ENCODE data around the gene OTOP3.
A peak's percentile ranks its signal among the peaks of the same experiment; 100 is the strongest.
"Not testable (repeated sequence)": the region's sequence is repeated elsewhere in the genome, so short reads cannot be mapped to it uniquely, and the experiment has no call there.

Gene OTOP3

DNA sequence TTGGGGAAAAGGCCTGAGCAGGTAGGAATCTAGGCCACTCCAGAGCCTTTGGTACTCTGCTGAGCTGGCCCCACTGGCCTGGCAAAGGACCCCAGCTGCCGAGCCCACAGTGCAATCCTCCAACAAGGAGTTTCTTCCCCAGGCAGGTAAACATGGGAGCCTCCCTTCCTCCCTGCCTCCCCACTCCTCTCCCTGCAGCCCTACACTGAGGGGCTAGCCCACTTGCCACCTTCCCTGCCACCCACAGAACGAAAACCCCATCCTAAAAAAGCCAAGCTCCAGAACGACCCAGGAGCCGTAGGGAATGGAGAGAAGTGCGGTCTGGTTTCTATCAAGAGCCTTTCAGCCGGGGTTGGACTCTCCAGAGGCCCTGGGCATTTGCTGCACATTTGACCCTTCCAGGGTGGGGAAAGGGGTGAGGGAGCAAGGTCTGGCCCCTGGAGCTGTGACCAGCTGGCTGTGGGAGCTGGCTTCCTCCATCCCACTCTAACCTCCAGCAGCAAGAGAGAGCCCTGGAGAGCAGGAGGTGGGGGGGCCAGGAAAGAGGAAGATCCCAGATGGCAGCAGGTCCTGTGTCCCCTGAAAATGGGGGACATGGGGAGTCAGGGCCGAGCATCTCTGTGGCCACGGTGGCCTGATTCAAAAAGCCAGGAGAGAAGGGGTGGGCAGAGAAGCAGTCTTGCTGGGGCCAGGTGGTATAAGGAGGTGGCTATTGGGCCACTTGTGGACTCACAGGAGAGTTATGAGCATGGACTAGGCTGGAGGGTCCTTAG, 35.6 kb downstream of the OTOP3 start:
- no peak overlapping the region for H3K27ac Mint-ChIP-seq
- DNase-seq: no peak
- no peaks in the 10 kb centered on the region for H3K9me3 Mint-ChIP-seq
- peaks cover 66% of the 10 kb centered on the region for H3K27me3 Mint-ChIP-seq
- H3K4me1 Mint-ChIP-seq: peaks cover 6% of the 10 kb centered on the region
- H3K4me3 Mint-ChIP-seq: peak overlapping the region; percentile 23
- CTCF ChIA-PET: interaction anchor here (0.6 to 8.0 kb wide), 5 partner anchors 10 to 231 kb away, joined by 3 to 63 read pairs (median 3); no protein-coding TSS in a partner anchor
- H3K36me3 Mint-ChIP-seq: no peaks in the 10 kb centered on the region

DNA sequence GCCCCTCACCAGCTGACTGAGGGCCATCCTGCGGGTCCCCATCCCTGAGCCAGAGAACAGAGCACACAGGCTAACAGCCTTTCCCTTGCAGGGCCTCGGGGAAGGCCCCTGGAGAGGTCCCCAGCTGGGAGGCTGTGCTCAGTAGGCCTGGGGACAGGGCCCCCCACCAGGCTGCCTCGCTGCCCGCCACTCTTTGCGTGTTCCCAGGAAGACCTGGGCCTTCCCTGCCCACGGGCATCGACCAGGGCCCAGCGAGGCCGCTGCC, 36.1 kb downstream of the OTOP3 start:
- Mint-ChIP-seq H3K36me3 (no peaks in the 10 kb centered on the region), H3K9me3 (no peaks in the 10 kb centered on the region), H3K4me3 (peak overlapping the region; percentile 46), H3K27me3 (peaks cover 67% of the 10 kb centered on the region), H3K27ac (no peak overlapping the region), H3K4me1 (peaks cover 6% of the 10 kb centered on the region)
- no peak for DNase-seq
- CTCF ChIA-PET: interaction anchor here (0.6 to 8.0 kb wide), 5 partner anchors 11 to 230 kb away, joined by 3 to 63 read pairs (median 3); no protein-coding TSS in a partner anchor

DNA sequence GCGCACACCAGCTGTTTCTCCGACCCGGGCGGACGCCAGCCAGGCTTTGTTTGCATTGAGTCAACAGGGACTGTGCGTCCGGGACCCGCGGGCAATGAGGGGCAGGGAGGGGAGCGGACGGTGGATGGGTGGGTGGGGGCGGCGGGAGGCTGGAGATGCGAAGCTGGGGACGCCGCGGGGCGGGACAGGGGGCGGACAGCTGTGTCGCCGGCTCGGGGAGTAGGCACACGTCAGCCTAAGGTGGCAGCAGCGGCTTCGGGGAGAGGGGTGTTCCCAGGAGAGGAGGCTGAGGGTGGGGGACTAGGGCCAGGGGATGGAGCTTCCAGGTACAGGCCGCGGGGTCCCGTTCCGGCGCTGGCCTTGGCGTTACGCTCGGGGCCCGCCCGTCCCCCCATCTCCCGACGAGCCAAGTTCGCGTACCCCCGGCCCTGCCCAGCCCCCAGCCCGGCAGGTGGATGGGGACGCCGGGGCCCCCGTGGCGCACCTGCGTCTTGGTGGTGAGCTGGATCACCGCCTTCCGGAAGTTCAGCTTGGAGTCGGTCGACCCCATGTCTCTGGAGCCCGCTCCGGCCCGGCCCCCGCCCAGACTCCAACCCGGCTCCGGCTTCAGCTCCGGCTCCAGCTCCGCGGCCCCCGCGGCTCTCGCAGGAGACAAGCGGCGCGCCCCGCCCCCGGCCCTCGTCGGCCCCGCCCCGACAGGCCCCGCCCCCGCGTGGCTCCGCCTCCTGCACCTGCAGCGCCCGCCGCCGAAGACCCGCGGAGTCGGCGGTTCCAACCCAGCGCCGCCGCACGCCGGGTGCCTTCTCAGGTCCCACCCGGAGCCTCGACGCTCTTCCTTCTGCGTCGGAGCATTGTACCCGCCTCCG, 36.6 kb downstream of the OTOP3 start, which contains the start of gene HID1:
TSS of gene HID1 (minus strand) at position 653 of the 866 bp plus-strand sequence. CDS start at position 550, 103 bp downstream.
- peaks cover 72% of the 10 kb centered on the region for H3K27me3 Mint-ChIP-seq
- DNase-seq: peak; percentile 84
- peak within 1 kb of the TSS; percentile 74 for H3K4me3 Mint-ChIP-seq
- peaks cover 6% of the 10 kb centered on the region for H3K4me1 Mint-ChIP-seq
- H3K27ac Mint-ChIP-seq: no peak within 1 kb of the TSS
- CTCF ChIA-PET: interaction anchor here (1.0 to 8.0 kb wide), 4 partner anchors 11 to 440 kb away, joined by 3 to 63 read pairs (median 4); no protein-coding TSS in a partner anchor
- no peaks in the 10 kb centered on the region for H3K36me3 Mint-ChIP-seq
- H3K9me3 Mint-ChIP-seq: no peaks in the 10 kb centered on the region

DNA sequence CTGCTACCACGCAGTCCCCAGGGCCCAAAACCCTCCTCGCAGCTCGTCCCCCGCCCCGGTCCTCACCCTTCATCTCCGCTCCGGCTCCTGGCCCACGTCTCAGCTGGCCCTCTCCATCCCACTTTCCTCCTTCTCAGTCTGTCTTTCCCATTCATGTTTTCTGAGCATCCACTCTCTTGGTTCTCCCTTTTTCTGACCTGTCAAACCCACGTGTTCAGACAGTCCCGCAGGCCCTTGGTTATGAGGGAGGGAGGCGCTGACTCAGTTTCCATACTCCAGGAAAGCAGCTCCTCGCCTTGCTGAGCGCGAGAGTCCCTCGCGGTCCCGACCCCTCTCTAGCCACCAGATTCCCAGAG, 37.3 kb downstream of the OTOP3 start:
- DNase-seq: no peak
- Mint-ChIP-seq H3K4me3 (peak overlapping the region; percentile 74), H3K4me1 (peaks cover 6% of the 10 kb centered on the region), H3K27me3 (peaks cover 79% of the 10 kb centered on the region), H3K9me3 (no peaks in the 10 kb centered on the region), H3K27ac (no peak overlapping the region), H3K36me3 (no peaks in the 10 kb centered on the region)
- CTCF ChIA-PET: interaction anchor here (1.0 to 8.0 kb wide), 4 partner anchors 12 to 439 kb away, joined by 3 to 63 read pairs (median 4); no protein-coding TSS in a partner anchor

GRCh38 chr17:74975943-74976342, 40.2 kb downstream of the OTOP3 start:
- no peak overlapping the region for H3K27ac Mint-ChIP-seq
- peaks cover 16% of the 10 kb centered on the region for H3K4me1 Mint-ChIP-seq
- H3K36me3 Mint-ChIP-seq: no peaks in the 10 kb centered on the region
- DNase-seq: no peak
- peaks cover 83% of the 10 kb centered on the region for H3K27me3 Mint-ChIP-seq
- no peak overlapping the region for H3K4me3 Mint-ChIP-seq
- CTCF ChIA-PET: interaction anchor here (8.0 kb wide), 1 partner anchor 15 kb away, joined by 63 read pairs; no protein-coding TSS in a partner anchor
- H3K9me3 Mint-ChIP-seq: no peaks in the 10 kb centered on the region

GRCh38 chr17:74977802-74978201, 42.1 kb downstream of the OTOP3 start:
- Mint-ChIP-seq H3K27ac (no peak overlapping the region), H3K36me3 (no peaks in the 10 kb centered on the region), H3K4me3 (no peak overlapping the region), H3K4me1 (peaks cover 28% of the 10 kb centered on the region), H3K9me3 (no peaks in the 10 kb centered on the region), H3K27me3 (peaks cover 83% of the 10 kb centered on the region)
- DNase-seq: no peak
- CTCF ChIA-PET: interaction anchor here (0.5 to 1.3 kb wide), 2 partner anchors 84 to 224 kb away, joined by 3 read pairs; no protein-coding TSS in a partner anchor

GRCh38 chr17:74978240-74978639, 42.5 kb downstream of the OTOP3 start:
- peaks cover 24% of the 10 kb centered on the region for H3K4me1 Mint-ChIP-seq
- DNase-seq: no peak
- H3K4me3 Mint-ChIP-seq: no peak overlapping the region
- H3K27ac Mint-ChIP-seq: no peak overlapping the region
- peaks cover 82% of the 10 kb centered on the region for H3K27me3 Mint-ChIP-seq
- CTCF ChIA-PET: interaction anchor here (0.5 to 1.3 kb wide), 2 partner anchors 84 to 223 kb away, joined by 3 read pairs; no protein-coding TSS in a partner anchor
- H3K9me3 Mint-ChIP-seq: no peaks in the 10 kb centered on the region
- no peaks in the 10 kb centered on the region for H3K36me3 Mint-ChIP-seq

DNA sequence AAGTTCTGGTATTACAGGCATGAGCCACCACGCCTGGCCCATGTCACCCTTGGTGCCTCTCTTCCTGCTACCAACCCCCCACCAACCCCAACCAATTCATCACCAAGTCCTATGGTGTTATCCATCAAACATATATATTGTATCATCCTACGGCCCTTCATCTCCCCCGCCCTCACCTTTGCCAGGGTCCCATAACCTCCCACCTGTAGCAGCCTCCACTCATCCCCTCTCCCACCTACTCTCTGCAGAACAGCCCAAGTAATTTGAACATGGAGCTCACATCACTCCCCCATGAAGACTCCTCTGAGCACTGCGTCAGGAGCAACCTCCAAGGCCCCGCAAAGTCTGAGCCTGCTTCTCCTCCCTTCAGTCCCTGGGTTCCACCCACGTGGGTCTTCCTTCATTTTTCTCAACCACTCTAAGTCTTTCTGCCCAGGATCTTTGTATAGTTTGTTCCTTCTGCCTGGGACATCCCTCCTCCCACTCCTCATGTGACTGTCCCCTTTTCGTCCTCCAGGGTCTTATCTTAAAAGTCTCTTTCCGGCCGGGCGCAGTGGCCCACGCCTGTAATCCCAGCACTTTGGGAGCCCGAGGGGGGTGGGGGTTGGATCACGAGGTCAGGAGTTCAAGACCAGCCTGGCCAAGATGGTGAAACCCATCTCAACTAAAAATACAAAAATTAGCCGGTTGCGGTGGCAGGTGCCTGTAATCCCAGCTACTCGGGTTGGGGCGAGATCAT, 43.9 kb downstream of the OTOP3 start:
- no peak overlapping the region for H3K4me3 Mint-ChIP-seq
- peaks cover 26% of the 10 kb centered on the region for H3K4me1 Mint-ChIP-seq
- peaks cover 81% of the 10 kb centered on the region for H3K27me3 Mint-ChIP-seq
- no peaks in the 10 kb centered on the region for H3K9me3 Mint-ChIP-seq
- no peak overlapping the region for H3K27ac Mint-ChIP-seq
- H3K36me3 Mint-ChIP-seq: no peaks in the 10 kb centered on the region
- CTCF ChIA-PET: interaction anchor here (1.1 kb wide), 1 partner anchor 117 kb away, joined by 3 read pairs; no protein-coding TSS in a partner anchor
- no peak for DNase-seq

DNA sequence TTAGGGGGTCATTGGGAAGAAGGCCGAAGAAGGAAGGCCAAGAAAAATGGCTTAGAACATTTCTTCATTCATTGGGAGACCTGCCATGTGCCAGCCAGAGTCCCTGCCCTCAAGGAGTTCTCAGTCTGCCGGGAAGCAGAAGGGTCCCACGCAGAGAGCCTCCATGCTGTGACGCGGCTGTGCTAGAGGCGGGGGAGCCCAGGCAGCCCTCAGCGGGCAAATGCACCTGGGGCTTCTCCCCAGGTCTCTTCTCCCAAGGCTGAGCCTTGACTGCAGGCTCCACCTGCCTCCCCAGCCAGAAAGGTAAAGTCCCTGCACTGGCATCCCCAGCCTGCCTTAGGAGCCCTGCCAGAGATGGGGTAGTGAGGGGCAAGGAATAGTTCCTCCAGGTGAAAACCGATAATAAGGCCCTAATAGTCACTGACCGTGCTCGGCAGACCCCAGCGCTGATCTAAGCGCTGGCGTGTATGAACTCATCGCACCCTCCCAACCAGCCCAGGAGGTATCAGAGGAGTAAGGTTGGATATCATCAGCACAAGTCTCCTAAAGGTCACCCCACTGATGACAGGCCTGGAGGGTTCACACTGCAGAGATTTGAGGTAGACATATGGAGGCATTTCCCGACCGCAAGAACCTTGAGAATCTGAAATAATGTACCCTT, 45.8 kb downstream of the OTOP3 start:
- H3K36me3 Mint-ChIP-seq: no peaks in the 10 kb centered on the region
- DNase-seq: no peak
- H3K4me3 Mint-ChIP-seq: peak overlapping the region; percentile 81
- peaks cover 85% of the 10 kb centered on the region for H3K27me3 Mint-ChIP-seq
- no peaks in the 10 kb centered on the region for H3K9me3 Mint-ChIP-seq
- CTCF ChIA-PET: no interaction called here
- H3K4me1 Mint-ChIP-seq: peaks cover 26% of the 10 kb centered on the region
- peak overlapping the region; percentile 75 for H3K27ac Mint-ChIP-seq

DNA sequence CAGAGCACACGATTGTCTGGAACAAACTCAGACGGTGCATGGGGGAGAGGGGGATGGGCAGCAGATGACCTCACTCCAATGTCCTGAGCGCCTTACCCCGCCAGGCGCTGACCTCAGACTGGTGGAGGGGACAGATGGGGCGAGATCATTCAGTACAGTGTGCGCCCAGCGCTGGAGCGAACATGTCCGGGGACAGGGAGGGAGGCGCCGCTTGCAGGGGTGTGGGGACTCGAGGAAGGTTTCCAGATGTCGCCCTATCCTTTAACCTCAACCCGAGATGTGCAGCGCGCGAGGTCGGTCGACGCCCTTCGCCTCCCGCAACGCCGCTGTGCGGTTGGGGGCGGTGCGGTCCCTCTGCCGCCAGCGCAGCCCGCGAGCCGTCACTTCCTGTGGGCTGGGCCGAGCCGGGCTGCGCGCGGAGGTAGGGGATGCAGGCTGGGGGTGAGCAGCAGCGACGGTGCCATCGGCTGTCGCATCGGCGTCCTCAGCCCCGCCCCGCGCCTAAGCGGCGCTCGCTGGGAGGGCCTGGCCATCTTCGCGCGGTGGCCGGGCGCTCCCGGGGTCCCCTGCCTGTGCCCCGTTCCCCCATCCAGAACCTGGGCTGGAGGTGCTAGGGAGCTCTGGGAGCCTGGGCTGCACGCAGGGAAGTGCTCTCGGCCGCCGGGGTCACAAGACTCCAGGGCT, 46.4 kb downstream of the OTOP3 start:
- CTCF ChIA-PET: interaction anchor here (1.3 kb wide), 1 partner anchor 30 kb away, joined by 5 read pairs; the partner anchor contains the start of gene MRPL58

DNA sequence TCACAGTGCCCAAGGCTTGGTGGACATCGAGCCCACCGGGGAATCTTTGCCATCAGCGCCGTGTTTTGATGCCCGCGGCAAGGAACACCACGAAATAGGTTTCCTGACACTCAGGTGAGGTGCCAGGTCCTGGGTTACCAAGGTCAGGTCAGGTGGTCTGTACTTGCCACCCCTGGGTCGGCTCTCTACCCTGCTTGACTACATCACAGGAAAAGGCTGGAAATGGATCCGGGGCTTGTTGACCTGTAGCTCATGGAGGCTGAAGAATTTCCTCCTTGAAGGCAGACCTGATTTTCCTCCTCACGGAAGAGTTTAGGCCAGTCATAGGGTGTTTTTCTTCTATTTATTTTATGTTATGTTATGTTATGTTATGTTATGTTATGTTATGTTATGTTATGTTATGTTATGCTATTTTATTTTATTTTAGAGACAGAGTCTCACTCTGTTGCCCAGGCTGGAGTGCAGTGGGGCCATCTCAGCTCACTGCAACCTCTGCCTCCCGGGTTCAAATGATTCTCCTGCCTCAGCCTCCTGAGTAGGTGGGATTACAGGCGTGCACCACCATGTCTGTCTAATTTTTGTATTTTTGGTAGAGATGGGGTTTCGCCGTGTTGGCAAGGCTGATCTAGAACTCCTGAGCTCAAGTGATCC, 47.1 kb downstream of the OTOP3 start:
- Mint-ChIP-seq H3K27me3 (peaks cover 82% of the 10 kb centered on the region), H3K4me3 (peak overlapping the region; percentile 21), H3K4me1 (peaks cover 35% of the 10 kb centered on the region)
- not testable (repeated sequence) for DNase-seq, H3K36me3 Mint-ChIP-seq, H3K9me3 Mint-ChIP-seq, H3K27ac Mint-ChIP-seq
- CTCF ChIA-PET: interaction anchor here (1.3 kb wide), 2 partner anchors 22 to 29 kb away, joined by 5 read pairs; partner anchors contain the start of gene MRPL58

More for the DNA sequence above, 46.4 kb downstream of the OTOP3 start:
- Mint-ChIP-seq H3K27me3 (peaks cover 84% of the 10 kb centered on the region), H3K4me1 (peaks cover 33% of the 10 kb centered on the region), H3K27ac (peak overlapping the region; percentile 75), H3K4me3 (peak overlapping the region; percentile 81), H3K36me3 (no peaks in the 10 kb centered on the region), H3K9me3 (no peaks in the 10 kb centered on the region)
- DNase-seq: peak; percentile 88

GRCh38 chr17:74986206-74986576, 50.5 kb downstream of the OTOP3 start:
- H3K4me1 Mint-ChIP-seq: peaks cover 35% of the 10 kb centered on the region
- H3K27ac Mint-ChIP-seq: no peak overlapping the region
- no peaks in the 10 kb centered on the region for H3K36me3 Mint-ChIP-seq

More at GRCh38 chr17:74986206-74986576, 50.5 kb downstream of the OTOP3 start:
- CTCF ChIA-PET: interaction anchor here (0.7 kb wide), 1 partner anchor 26 kb away, joined by 5 read pairs; no protein-coding TSS in a partner anchor
- no peaks in the 10 kb centered on the region for H3K9me3 Mint-ChIP-seq
- peaks cover 89% of the 10 kb centered on the region for H3K27me3 Mint-ChIP-seq
- H3K4me3 Mint-ChIP-seq: no peak overlapping the region
- no peak for DNase-seq

Data from activated naive CD4-positive, alpha-beta T cell treated with anti-CD3 and anti-CD28 coated beads, Interleukin-2, amount 10 ng/mL, durations not matched to agents 7 days and 5 days (primary cell).